ENCODE data around the gene SPNS2.

Gene SPNS2

DNA sequence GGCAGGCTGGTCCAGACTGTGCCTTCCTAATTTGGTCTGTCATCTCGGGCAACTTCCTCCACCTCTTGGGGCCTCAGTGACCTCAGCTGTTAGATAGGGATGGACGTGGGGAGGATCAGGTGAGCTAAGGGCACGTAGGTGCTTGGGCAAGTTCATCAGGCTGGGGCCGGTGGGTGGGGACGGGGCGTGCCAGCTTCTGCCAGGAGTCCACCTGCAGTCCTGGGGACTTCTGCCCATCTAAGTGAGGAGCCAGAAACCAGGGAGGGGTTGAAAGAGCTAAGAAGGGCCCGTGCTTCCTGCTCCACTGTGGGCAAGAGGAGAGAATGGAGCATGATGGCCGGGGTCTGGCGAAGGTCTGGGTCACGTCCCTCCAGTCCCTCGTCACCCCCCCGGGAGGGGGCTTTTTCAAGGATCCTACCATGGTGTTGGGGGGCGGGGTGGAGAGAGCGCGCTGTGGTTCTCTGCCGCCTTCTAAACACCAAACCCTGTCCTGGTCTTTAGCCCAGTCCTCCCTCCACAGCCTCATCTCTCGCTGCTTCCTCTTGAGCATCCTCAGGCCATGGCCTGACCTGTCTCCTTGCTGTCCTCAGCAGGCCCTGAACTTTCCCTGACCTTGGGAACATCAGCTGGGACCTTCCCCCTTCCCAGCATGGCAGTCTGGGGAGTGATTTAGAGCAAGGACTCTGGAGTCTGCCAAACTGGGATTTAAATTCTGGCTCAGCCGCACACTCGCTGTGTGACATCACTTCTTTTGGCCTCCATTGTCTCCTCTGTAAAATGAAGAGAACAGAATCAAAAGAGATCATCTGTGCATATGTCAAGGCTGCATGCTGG is 21.6 kb downstream of the SPNS2 start:
- no peak for DNase-seq (ENCODE audit: low spot score)

DNA sequence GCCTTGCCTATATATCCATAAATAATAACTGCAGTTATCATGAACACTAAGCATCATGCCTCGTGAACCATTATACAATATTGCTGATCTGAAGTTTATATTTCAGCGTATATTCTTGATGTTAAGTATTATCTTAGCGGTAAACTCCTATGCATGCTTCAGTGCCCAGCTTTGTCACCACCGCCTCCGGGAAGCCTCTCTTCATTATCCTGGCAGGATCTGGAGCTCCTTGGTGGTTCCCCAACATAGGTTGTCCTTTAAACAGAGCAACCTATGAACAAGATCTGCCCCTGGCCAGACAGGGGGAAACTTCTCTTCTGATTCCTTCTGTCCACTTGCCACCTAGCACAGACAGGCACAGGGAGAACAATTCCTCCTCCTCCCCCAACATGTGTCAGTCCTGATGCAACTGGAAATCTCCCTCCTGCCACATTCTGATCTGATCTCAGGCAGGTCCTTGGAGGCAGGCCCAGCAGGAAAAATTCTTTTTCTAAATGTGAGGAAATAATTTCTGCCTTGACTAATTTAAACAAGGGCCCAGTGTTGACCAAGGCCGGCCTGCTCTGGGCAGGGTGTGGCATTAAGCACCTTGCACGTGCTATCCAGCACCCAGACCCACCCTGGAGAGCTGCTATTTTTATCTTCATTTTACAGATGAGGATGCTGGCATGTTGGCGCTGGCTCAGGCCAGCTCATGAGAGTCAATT is 22.4 kb downstream of the SPNS2 start:
- no peak for DNase-seq (ENCODE audit: low spot score)

DNA sequence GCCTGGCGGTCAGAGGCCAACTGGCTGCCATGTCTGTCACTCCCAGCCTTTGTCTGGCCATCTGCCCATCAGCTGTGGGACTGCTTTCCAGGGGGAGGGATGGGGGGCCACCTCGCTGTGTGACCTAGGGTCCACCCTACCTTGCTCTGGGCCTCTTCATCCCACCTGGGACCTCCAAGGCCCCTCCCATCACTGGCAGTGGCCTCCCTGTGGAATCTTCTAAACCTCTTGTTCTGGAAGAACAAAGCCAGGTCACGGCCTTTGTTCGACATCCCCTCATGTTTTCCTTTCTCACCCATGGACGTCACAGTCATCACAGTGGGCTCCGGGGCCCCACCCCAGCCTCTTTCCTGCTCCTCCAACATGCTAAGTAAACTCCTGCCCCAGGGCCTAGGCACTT is 24.0 kb downstream of the SPNS2 start:
- DNase-seq (ENCODE audit: low spot score), result no peak

DNA sequence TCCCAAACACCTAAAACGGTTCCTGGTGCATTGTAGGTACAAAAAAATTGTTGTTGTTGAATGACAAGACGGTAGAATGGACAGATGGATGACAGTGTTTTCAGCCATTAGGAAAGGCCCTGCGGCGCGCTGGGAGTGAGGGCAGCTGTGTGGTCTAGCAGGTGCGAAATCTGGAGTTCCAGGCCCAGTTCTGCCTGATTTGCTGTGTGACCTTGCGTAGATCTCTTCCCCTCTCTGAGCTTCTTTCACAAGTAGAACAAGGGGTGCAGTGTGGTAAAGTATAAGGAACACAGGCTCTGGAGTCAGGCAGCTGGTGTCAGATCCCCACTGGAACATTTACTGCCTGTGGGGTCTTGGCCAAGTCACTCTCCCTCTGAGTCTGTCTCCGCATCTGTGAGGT is 25.3 kb downstream of the SPNS2 start:
- no peak for DNase-seq (ENCODE audit: low spot score)

DNA sequence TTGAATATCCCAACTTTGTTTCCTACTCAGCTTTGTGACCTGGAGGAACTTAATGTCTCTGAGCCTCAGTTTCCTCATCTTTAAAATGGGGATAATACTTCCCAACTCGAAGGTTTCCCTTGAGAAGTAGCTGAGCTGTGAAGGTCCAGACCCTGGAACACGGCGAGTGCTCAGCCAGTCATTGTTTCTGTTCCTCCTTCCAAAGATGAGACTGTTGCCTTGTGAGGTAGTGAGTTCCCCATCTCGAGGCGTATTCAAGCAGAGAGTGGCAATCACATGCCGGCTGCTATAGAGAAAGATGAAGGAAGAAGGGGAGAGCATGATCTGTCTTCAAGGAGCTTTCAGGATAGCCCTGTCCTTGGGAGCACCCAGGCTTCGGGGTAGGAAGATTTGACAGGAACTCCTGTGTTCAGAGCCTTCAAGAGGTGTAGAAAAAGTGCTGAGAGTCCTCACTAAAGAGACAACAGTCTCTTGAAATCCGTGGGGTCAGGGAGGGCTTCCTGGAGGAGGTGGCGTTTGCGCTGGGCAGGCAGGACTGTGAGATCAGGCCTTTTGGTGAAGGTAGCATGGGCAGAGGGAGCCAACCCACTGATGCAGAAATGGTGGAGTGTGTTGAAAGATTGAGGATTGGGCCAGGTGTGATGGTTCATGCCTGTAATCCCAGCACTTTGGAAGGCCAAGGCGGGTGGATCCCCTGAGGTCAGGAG is 27.2 kb downstream of the SPNS2 start:
- no peak for DNase-seq (ENCODE audit: low spot score)

DNA sequence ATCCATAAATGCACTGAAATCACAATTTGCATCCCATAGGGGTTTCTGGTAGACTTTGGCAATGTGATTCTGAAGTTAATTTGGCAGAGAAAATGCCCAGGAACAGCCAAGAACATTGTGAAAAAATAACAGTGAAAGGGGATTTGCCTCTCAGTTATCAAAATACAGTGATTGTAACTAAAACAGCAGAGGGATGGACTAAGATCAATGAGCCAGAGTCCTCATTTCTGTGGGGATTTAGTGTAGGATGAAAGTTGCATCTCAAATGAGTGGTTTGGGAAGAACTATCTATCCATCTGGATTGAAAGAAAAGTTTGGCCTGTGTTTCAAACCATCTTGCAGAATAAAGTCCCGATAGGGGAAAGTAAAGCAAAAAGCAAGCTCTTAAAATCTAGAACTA is 28.5 kb downstream of the SPNS2 start:
- no peak for DNase-seq (ENCODE audit: low spot score)

DNA sequence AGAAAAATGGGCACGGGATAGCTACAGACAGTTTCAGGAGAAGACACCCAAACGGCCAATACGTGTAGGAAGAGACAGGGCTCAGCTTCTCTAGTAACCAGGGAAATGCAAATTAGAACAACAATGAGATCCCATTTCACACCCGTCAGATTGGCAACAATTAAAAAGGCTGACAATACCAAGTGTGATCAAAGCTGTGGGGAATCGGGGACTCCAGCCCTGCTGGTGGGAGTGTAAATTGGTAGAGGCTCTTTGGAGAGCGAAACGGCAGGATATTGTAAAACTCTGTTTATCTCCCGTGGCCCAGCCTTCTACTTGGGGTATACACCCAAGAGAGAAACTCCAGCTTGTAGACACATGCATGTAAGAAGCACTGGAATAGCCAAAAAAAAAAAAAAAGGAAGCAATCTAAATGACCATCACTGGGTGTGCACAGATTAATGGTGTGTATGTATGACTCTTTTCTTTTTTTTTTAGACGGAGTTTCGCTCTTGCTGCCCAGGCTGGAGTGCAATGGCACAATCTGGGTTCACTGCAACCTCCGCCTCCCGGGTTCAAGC is 29.0 kb downstream of the SPNS2 start:
- DNase-seq (ENCODE audit: low spot score), result no peak

DNA sequence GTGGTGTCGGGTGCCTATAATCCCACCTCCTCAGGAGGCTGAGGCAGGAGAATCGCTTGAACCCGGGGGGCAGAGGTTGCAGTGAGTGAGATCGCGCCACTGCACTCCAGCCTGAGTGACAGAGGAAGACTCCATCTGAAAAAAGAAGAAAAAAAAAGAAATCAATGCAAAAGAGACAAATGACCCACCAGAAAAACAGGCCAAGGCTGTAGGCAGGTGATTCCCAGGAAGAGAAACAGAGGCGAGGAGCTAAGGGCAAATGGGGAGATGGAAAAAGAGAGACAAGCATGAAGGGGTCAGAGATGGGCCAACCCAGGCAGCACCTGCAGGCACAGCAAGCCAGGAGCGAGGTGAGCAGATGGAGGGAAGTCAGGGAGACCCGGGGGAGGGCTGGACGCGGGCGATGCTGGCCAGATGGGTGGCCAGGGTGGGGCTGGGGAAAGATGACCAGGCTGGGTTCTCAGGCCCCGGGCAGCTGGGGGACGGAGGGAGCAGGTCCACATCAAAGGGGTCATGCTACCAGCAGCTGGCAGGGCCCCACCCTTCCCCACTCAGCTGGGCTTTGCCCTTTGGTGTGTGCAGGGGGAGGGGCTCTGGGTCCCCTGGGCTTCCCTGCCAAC is 31.0 kb downstream of the SPNS2 start:
- no peak for DNase-seq (ENCODE audit: low spot score)

DNA sequence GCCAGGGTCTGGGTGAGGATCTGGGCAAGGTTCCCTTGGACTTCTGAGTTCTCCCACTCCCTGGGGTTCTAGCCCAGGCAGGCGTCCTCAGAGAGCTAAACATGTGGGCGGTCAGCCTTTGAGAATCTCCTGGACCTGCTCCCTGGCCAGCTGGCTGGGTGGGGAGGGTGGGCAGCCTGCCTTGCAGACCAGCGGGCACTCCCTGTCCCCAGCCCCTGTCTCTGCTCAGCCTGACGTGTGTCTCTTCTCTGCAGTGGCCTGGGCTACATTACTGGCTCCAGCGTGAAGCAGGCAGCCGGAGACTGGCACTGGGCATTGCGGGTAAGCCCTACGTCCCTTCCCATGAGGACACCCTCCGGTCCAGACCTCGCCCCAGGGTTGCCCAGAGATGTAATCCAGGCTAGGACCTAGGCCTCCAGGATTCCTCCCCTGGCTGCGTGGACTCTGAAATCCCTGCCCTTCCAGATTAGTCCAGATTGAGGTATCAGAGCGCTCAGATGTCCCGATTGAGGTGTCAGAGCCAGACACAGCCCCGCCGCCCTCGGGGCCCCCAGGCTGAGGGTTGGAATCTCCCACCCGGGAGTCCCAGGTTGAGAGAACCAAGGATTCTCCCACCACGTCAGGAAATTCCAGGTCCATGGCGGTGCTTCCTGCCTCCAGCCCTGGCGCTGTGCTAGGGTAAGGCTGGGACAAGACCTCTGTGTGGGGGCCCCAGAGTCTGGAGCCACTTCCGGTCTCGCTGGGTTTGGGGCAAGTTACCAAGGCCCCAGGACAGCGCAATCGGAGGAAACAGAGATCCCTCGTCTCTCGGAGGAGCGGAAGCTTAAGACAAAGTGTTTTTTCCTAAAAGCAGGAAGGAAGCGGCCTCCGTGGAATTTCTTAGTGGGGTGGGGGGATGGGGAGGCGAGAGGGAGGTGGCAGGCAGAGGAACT is 32.4 kb downstream of the SPNS2 start:
- no peak for DNase-seq (ENCODE audit: low spot score)

DNA sequence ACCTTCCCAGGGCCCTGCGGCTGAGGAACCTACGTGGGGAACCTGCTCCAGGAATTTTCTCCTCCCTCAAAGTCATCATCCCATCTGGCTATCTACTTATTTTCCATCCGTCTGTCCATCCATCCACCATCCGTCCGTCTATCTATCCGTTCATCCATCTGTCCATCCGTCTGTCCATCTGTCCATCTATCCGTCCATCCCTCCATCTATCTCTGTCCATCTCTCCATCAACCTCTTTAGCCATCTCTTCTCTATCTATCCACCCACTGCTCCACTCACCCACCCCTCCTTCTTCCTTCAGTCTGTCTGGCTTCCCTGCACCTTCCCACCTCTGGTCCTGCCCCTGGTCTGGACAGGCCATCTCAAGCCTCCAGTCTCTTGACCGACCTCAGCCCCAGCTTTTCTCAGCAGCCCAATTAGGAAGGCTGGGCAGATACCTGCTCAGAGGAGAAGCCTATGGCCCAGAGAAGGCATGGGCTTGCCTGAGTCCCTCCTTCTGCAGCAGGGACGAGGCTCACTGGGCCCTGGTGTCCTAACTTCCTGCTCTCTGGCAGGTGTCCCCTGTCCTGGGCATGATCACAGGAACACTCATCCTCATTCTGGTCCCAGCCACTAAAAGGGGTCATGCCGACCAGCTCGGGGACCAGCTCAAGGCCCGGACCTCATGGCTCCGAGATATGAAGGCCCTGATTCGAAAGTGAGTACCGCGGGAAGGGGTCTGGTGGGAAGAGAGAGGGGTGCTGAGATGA is 33.5 kb downstream of the SPNS2 start:
- DNase-seq (ENCODE audit: low spot score), result no peak

DNA sequence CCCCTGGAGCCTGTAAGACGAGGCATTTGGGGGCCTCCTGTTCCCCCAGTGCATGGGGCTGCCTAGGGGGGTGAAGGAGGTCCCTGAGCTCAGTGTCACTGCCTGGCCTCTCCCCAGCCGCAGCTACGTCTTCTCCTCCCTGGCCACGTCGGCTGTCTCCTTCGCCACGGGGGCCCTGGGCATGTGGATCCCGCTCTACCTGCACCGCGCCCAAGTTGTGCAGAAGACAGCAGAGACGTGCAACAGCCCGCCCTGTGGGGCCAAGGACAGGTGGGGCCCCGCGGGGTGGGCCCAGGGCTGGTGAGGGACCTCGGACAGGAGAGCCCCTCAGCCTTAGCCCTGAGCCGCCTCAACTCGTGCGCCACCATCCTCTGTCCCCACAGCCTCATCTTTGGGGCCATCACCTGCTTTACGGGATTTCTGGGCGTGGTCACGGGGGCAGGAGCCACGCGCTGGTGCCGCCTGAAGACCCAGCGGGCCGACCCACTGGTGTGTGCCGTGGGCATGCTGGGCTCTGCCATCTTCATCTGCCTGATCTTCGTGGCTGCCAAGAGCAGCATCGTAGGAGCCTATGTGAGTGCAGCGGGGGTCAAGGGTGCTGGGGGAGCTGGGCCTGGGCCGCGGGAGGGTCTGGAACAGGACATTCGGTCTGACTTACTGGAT is 34.3 kb downstream of the SPNS2 start:
- DNase-seq (ENCODE audit: low spot score), result no peak

DNA sequence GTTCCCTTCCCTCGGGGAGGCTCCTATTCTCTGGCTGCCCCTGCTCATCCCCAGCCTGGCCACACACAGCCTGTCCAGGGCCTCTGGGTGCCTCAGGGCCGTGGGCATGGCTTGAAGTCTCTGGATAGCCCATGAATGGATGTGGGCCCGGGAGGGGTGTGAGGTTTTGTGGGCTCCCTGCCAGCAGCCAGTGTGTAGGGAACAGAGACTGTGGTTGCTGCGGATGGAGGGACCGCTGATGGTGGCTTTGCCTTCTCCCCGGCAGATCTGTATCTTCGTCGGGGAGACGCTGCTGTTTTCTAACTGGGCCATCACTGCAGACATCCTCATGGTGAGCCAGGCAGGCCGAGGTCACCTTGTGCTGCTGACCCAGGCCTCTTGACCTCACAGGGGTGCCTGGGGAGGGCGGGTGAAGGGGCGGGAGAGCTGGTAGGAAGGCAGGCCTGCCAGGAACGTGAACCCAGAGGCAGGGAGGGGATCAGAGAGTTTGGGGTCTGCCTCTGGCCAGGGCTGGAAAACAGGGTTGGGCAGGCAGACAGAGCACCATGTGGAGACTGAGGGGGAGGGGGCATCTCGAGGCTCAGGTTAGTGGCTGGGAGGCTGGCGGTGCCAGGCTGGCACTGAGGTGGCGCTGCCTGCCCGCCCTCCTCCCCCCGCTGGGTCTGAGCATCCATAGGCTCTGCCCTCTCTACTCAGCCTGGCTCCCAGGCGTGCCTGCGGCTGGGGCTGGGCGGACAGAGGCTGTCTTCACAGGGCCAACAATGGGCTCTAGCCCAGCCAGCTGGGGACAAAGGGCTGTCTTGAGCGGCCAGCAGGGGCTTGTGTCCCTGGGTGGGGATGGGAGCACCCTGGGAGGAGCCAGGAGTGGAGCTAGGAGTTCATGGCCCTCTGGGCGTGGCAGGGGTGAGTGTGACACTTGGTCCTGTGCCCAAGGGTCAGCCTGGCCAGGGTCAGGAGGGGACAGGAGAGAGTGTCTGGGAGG is 35.1 kb downstream of the SPNS2 start:
- DNase-seq (ENCODE audit: low spot score), result peak; percentile 51

DNA sequence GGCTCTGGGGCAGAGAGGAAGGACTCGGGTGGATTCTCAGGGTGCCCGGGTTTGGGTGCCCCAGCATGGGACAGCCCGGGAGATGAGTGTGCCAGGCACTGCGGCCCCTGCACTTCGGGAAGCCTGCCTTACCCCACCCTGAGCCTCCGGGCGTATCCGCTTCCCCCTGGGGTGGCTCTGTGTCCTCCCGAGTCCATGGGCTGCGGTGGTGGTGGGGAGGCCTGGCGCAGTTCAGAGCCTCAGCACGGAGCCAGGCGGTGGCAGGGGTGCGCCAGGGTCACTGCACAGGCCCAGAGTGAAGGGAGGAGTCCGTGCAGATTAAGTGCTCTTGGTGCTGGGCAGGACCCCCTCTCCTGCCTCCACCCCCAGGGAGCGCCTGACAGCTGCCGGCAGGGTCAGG is 35.8 kb downstream of the SPNS2 start:
- no peak for DNase-seq (ENCODE audit: low spot score)

DNA sequence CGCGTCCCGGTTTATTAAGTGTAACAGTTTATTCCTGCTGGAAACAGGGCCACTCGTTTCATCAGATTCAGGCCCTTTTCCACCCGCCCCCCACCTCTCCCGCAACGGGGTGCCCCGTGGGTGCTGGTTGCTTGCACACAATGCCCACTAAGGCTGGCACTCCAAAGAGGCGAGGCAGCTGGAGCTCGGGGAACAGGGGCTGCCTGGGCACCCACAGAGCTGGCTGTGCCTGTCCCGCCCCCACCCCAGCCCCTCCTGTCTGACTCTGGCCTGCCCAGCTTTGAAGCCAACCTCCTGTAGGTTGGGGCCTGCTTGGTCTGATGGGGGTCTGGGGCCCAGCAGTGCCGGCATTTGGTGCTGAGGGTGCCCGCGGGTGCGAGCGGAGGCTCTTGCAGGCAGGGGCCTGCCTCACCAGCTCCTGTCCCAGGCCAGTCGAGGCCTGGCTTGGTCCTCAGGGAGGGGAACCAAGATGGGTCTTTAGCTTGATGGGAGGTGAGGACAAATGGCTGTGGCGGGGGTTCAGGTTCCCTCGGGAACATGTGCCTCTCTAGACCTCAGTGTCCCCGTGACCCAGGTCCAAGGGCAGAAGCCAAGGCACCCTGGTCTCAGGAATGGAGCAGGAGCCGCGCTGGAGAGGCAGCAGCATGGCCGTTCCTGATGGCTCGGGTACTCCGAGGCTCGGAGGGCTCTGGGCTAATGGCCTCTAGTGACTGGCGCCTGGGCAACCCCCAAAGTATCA is 36.4 kb downstream of the SPNS2 start:
- no peak for DNase-seq (ENCODE audit: low spot score)

DNA sequence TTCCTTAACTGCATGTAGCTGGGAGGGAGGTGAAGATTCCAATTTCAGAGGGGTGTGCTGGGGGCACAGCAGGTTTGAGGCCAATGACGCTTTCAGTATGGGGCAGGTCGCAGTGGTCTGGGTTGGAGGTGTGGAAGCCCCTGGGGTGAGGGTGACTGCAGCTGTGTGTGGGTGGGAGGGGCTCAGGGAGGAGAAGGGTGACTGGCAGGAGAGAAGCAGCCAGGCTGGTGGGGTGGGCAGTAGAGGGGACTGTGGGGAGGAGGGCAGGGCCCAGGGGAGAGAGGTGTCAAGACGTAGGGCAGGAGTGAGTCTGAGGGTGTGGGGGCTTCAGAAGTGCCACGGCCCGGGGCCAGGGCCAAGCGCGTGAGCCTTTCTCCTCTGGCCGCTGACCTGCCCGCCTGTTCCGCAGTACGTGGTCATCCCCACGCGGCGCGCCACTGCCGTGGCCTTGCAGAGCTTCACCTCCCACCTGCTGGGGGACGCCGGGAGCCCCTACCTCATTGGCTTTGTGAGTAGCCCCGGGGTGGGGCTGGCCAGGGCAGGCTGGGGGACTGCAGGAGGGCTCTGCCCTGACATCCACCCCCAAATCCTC is 37.1 kb downstream of the SPNS2 start:
- no peak for DNase-seq (ENCODE audit: low spot score)

DNA sequence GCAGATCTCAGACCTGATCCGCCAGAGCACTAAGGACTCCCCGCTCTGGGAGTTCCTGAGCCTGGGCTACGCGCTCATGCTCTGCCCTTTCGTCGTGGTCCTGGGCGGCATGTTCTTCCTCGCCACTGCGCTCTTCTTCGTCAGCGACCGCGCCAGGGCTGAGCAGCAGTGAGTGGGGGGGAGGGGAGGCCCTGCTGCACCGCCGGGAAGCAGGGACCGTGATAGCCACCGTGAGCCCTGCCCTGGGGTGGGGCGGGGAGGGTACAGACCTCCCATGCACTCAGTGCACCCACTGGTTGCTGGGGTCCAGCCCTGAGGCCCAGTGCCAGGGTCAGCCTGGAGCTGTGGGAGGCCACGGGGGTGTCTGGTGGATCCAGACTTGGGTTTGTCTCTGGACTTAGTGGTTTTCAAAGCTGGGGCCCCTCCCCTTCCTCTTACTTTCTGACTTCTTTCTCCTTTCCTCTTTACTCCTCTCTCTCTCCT is 37.6 kb downstream of the SPNS2 start:
- DNase-seq (ENCODE audit: low spot score), result no peak

Data from SK-N-DZ (cell line).